Testis (tissue), 2 donors: ENCODE results near the gene C4orf50.

Experiments used
- POLR2A ChIP-seq: fragments of 450-650 bp; IDR thresholded peaks from one replicate; pipeline ENCODE4 v1.6.1; 2017; ENCODE audit warnings: antibody characterized with exemption, mild to moderate bottlenecking, moderate library complexity
- TF ChIP-seq, protein P1 (sequence below), 3 experiments: fragments of 450-650 bp in 2 of 3; fragments of 200-600 bp in 1 of 3; sonication (generic) in 1 of 3; IDR thresholded peaks; one replicate each; pipeline ENCODE4 v1.5.1; 2016 to 2019; ENCODE audit warnings: antibody characterized with exemption in 3 of 3, mild to moderate bottlenecking in 2 of 3, moderate library complexity in 1 of 3

DNA sequence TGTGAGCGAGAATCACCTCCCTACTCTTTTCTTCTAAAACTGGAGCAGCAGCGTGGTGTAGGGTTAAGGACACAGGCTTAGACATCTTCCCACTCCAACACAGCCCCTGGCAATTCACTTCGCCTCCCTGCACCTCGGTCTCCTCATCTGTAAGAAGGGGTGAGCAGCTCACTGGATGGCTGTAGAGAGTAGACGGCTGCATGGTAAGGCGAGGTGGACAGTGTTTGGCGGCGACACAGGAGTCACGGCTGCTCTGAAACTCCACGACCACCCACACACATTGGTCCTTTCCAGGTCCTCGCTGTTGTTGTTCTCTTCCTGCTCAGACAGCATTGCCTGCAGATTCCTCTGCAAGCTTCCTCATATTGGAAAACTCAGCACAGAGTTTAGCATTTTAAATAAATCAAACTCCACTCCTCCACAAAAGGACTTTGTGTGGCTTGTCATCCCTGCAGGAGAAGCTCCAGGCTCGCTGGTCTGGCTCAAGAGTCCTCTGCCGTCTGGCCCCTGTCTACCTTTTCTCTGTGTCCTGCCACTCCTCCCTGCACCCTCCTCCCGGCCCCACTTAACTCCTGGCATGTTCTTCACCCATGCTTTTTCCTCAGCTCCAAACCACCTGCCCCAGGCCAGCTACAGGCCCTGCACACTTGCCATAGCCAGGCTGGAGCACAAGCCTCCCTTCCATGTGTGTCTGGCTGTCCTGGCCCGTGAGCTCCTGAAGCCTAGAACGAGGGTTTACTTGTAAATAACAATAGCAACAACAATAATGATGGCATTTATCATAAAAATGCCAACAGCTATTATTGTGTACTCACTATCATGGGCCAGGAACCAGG is 84.0 kb downstream of the C4orf50 start:
- TF ChIP-seq, protein P1, sequence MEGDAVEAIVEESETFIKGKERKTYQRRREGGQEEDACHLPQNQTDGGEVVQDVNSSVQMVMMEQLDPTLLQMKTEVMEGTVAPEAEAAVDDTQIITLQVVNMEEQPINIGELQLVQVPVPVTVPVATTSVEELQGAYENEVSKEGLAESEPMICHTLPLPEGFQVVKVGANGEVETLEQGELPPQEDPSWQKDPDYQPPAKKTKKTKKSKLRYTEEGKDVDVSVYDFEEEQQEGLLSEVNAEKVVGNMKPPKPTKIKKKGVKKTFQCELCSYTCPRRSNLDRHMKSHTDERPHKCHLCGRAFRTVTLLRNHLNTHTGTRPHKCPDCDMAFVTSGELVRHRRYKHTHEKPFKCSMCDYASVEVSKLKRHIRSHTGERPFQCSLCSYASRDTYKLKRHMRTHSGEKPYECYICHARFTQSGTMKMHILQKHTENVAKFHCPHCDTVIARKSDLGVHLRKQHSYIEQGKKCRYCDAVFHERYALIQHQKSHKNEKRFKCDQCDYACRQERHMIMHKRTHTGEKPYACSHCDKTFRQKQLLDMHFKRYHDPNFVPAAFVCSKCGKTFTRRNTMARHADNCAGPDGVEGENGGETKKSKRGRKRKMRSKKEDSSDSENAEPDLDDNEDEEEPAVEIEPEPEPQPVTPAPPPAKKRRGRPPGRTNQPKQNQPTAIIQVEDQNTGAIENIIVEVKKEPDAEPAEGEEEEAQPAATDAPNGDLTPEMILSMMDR (IDR thresholded peaks at IDR 0.05) = no peak
- no peak for TF ChIP-seq POLR2A
